K562 (cell line): Measurements from ENCODE around the gene NF2.

Experiments
- CTCF ChIP-seq, 3 experiments: IDR thresholded peaks in 2 of 3; conservative IDR thresholded peaks in 1 of 3; 2 replicates each; pipeline ENCODE4 v1.5.1; 2011 to 2012; ENCODE audit warnings: low read length in 3 of 3, mild to moderate bottlenecking in 3 of 3, control low read depth in 2 of 3, improper control_type of control experiment in 1 of 3, inconsistent platforms in 1 of 3, low read depth in 1 of 3, mixed read lengths in 1 of 3, moderate library complexity in 1 of 3; ENCODE audit not compliant: insufficient read depth in 2 of 3
- EP300 ChIP-seq: IDR thresholded peaks from 2 replicates; pipeline ENCODE4 v1.6.1; 2012; ENCODE audit warnings: low read length, improper control_type of control experiment
- ESRRA ChIP-seq: fragments of 450-650 bp; IDR thresholded peaks from 2 replicates; pipeline ENCODE4 v1.6.1; 2014; ENCODE audit warnings: low read depth, mild to moderate bottlenecking, moderate library complexity, borderline replicate concordance
- GTF2F1 ChIP-seq: IDR thresholded peaks from 2 replicates; pipeline ENCODE4 v1.6.1; 2011; ENCODE audit warnings: low read depth, low read length, improper control_type of control experiment
- L3MBTL2 ChIP-seq: fragments of 450-650 bp; IDR thresholded peaks from 2 replicates; pipeline ENCODE4 v1.6.1; 2016; ENCODE audit warnings: mild to moderate bottlenecking, moderate library complexity
- RAD51 ChIP-seq: fragments of 450-650 bp; IDR thresholded peaks from 2 replicates; pipeline ENCODE4 v1.7.1; 2016; ENCODE audit warnings: low read depth, mild to moderate bottlenecking, borderline replicate concordance
- SMC3 ChIP-seq: conservative IDR thresholded peaks from 2 replicates; pipeline ENCODE4 v1.6.1; 2011; ENCODE audit warnings: low read depth, low read length, improper control_type of control experiment; ENCODE audit not compliant: insufficient read depth
- TRIM24 ChIP-seq, 2 experiments: fragments of 450-650 bp; IDR thresholded peaks; 2 replicates each; pipeline ENCODE4 v1.6.1; 2016
- U2AF1 ChIP-seq: fragments of 200-400 bp; formaldehyde crosslinking; optimal IDR thresholded peaks from 2 replicates; pipeline ENCODE3; 2017; ENCODE audit warnings: mild to moderate bottlenecking, low read depth, low read length, moderate library complexity
- ZBTB9 ChIP-seq: fragments of 450-650 bp; formaldehyde crosslinking; IDR thresholded peaks from 2 replicates; pipeline ENCODE4 v1.4.0; 2020; ENCODE audit warnings: mild to moderate bottlenecking, moderate library complexity
- ZNF121 ChIP-seq: sonication (generic); formaldehyde crosslinking; conservative IDR thresholded peaks from 2 replicates; pipeline ENCODE4 v1.8.0; 2022; ENCODE audit warnings: missing genetic modification reagents
- ZNF57 ChIP-seq: fragments of 450-650 bp; formaldehyde crosslinking; IDR thresholded peaks from 2 replicates; pipeline ENCODE4 v1.4.0; 2020; ENCODE audit warnings: mild to moderate bottlenecking, moderate library complexity
- TF ChIP-seq, protein P1 (sequence below): sonication (generic); formaldehyde crosslinking; IDR thresholded peaks from 2 replicates; pipeline ENCODE4 v1.8.1; 2023; ENCODE audit warnings: missing genetic modification reagents, mild to moderate bottlenecking, borderline replicate concordance
- TF ChIP-seq, protein P2 (sequence below): fragments of 450-650 bp; IDR thresholded peaks from 2 replicates; pipeline ENCODE4 v1.6.1; 2017; ENCODE audit warnings: antibody characterized with exemption, mild to moderate bottlenecking

GRCh38 chr22:29724843-29725242, 121.4 kb downstream of the NF2 start:
- TF ChIP-seq EP300 (no peak), SMC3 (no peak), ZNF121 (CRISPR knock-in tag) (no peak), ZBTB9 (no peak), CTCF (IDR thresholded peaks at IDR 0.05 in 2 of 3, conservative IDR thresholded peaks at IDR 0.05 in 1 of 3; ENCODE audit: insufficient read depth in 2 of 3, low read depth in 1 of 3, low read length in 3 of 3) (no peak), U2AF1 (no peak), L3MBTL2 (no peak), RAD51 (no peak), ESRRA (no peak), TRIM24 (IDR thresholded peaks at IDR 0.05) (no peak), ZNF57 (CRISPR knock-in tag) (no peak), GTF2F1 (no peak)
- TF ChIP-seq, protein P1, sequence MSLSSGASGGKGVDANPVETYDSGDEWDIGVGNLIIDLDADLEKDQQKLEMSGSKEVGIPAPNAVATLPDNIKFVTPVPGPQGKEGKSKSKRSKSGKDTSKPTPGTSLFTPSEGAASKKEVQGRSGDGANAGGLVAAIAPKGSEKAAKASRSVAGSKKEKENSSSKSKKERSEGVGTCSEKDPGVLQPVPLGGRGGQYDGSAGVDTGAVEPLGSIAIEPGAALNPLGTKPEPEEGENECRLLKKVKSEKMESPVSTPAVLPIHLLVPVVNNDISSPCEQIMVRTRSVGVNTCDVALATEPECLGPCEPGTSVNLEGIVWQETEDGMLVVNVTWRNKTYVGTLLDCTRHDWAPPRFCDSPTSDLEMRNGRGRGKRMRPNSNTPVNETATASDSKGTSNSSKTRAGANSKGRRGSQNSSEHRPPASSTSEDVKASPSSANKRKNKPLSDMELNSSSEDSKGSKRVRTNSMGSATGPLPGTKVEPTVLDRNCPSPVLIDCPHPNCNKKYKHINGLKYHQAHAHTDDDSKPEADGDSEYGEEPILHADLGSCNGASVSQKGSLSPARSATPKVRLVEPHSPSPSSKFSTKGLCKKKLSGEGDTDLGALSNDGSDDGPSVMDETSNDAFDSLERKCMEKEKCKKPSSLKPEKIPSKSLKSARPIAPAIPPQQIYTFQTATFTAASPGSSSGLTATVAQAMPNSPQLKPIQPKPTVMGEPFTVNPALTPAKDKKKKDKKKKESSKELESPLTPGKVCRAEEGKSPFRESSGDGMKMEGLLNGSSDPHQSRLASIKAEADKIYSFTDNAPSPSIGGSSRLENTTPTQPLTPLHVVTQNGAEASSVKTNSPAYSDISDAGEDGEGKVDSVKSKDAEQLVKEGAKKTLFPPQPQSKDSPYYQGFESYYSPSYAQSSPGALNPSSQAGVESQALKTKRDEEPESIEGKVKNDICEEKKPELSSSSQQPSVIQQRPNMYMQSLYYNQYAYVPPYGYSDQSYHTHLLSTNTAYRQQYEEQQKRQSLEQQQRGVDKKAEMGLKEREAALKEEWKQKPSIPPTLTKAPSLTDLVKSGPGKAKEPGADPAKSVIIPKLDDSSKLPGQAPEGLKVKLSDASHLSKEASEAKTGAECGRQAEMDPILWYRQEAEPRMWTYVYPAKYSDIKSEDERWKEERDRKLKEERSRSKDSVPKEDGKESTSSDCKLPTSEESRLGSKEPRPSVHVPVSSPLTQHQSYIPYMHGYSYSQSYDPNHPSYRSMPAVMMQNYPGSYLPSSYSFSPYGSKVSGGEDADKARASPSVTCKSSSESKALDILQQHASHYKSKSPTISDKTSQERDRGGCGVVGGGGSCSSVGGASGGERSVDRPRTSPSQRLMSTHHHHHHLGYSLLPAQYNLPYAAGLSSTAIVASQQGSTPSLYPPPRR (CRISPR knock-in tag) = no peak
- TF ChIP-seq, protein P2, sequence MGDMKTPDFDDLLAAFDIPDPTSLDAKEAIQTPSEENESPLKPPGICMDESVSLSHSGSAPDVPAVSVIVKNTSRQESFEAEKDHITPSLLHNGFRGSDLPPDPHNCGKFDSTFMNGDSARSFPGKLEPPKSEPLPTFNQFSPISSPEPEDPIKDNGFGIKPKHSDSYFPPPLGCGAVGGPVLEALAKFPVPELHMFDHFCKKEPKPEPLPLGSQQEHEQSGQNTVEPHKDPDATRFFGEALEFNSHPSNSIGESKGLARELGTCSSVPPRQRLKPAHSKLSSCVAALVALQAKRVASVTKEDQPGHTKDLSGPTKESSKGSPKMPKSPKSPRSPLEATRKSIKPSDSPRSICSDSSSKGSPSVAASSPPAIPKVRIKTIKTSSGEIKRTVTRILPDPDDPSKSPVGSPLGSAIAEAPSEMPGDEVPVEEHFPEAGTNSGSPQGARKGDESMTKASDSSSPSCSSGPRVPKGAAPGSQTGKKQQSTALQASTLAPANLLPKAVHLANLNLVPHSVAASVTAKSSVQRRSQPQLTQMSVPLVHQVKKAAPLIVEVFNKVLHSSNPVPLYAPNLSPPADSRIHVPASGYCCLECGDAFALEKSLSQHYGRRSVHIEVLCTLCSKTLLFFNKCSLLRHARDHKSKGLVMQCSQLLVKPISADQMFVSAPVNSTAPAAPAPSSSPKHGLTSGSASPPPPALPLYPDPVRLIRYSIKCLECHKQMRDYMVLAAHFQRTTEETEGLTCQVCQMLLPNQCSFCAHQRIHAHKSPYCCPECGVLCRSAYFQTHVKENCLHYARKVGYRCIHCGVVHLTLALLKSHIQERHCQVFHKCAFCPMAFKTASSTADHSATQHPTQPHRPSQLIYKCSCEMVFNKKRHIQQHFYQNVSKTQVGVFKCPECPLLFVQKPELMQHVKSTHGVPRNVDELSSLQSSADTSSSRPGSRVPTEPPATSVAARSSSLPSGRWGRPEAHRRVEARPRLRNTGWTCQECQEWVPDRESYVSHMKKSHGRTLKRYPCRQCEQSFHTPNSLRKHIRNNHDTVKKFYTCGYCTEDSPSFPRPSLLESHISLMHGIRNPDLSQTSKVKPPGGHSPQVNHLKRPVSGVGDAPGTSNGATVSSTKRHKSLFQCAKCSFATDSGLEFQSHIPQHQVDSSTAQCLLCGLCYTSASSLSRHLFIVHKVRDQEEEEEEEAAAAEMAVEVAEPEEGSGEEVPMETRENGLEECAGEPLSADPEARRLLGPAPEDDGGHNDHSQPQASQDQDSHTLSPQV = no peak
